SK-N-SH (cell line): ENCODE data around the gene TUFT1. TPM values are rescaled to one million over a fixed set of nuclear protein-coding genes. Genes with fewer than 3 reads are reported as not detected.

ENCODE experiments used
- CTCF ChIA-PET: fragments of 300-600, 350-600 bp; formaldehyde crosslinking; extraction: SDS; loops from one replicate; lab custom pipeline; 2021; lab: Yijun Ruan, JAX
- POLR2A ChIA-PET: fragments of 350-600 bp; sonication (Branson Sonifier 250); formaldehyde crosslinking; extraction: SDS; loops from one replicate; lab custom pipeline; 2020; ENCODE audit warnings: antibody characterized with exemption, inconsistent platforms; lab: Yijun Ruan, JAX
- DNase-seq: peaks from one replicate; pipeline ENCODE4 v3.0.0; 2012
- H2AFZ ChIP-seq: fragments of 200-600 bp; sonication (generic); 2 replicates; pipeline ENCODE4 v1.8.1; 2016; ENCODE audit warnings: antibody characterized with exemption, mild to moderate bottlenecking, low read depth
- H3F3A ChIP-seq: fragments of 200-600 bp; sonication (generic); replicated peaks from 2 replicates; pipeline ENCODE3; 2016; ENCODE audit warnings: antibody characterized with exemption, mild to moderate bottlenecking; ENCODE audit not compliant: insufficient read depth
- H3K27ac ChIP-seq, 2 experiments: fragments of 200-500 bp in 1 of 2; fragments of 200-600 bp in 1 of 2; sonication (Bioruptor generic) in 1 of 2; sonication (generic), shearing (Covaris generic) in 1 of 2; 2 replicates each; pipeline versions ENCODE4 v1.5.1 to v1.6.1; 2014 to 2016; ENCODE audit warnings: low read depth in 2 of 2, inconsistent platforms in 1 of 2, low read length in 1 of 2, mild to moderate bottlenecking in 1 of 2, mixed read lengths in 1 of 2
- H3K27me3 ChIP-seq: fragments of 200-600 bp; sonication (generic), shearing (Covaris generic); 2 replicates; pipeline ENCODE4 v1.6.1; 2016; ENCODE audit warnings: mixed run types; ENCODE audit not compliant: insufficient read depth
- H3K36me3 ChIP-seq, 2 experiments: fragments of 200-500 bp in 1 of 2; fragments of 200-600 bp in 1 of 2; sonication (Bioruptor generic) in 1 of 2; sonication (generic) in 1 of 2; replicated peaks in 1 of 2; 2 replicates each; pipeline versions ENCODE3 to v1.5.1; 2014 to 2016; ENCODE audit warnings: low read length in 1 of 2, mild to moderate bottlenecking in 1 of 2; ENCODE audit not compliant: insufficient read depth in 2 of 2, control insufficient read depth in 1 of 2
- H3K4me1 ChIP-seq, 2 experiments: fragments of 200-500 bp in 1 of 2; fragments of 200-600 bp in 1 of 2; sonication (Bioruptor generic) in 1 of 2; sonication (generic), shearing (Covaris generic) in 1 of 2; 2 replicates each; pipeline versions ENCODE4 v1.5.1 to v1.6.1; 2014 to 2016; ENCODE audit warnings: low read depth in 1 of 2, low read length in 1 of 2, mixed run types in 1 of 2; ENCODE audit not compliant: insufficient read depth in 2 of 2, control insufficient read depth in 1 of 2
- H3K4me2 ChIP-seq: fragments of 200-600 bp; sonication (generic), shearing (Covaris generic); 2 replicates; pipeline ENCODE4 v1.6.1; 2017; ENCODE audit warnings: mixed run types
- H3K4me3 ChIP-seq, 2 experiments: fragments of 200-500 bp in 1 of 2; fragments of 200-600 bp in 1 of 2; sonication (Bioruptor generic) in 1 of 2; sonication (generic), shearing (Covaris generic) in 1 of 2; 2 replicates each; pipeline versions ENCODE4 v1.5.1 to v1.8.1; 2014 to 2016; ENCODE audit warnings: low read depth in 2 of 2, inconsistent platforms in 1 of 2, low read length in 1 of 2, mild to moderate bottlenecking in 1 of 2, mixed read lengths in 1 of 2, moderate library complexity in 1 of 2
- H3K79me2 ChIP-seq: fragments of 200-600 bp; sonication (generic); 2 replicates; pipeline ENCODE4 v1.8.1; 2017; ENCODE audit warnings: mild to moderate bottlenecking; ENCODE audit not compliant: insufficient read depth
- H3K9ac ChIP-seq: fragments of 200-600 bp; sonication (generic); 2 replicates; pipeline ENCODE4 v1.6.1; 2017; ENCODE audit warnings: mixed run types
- H3K9me2 ChIP-seq: fragments of 200-600 bp; sonication (generic); 2 replicates; pipeline ENCODE4 v1.6.1; 2017; ENCODE audit warnings: mixed run types
- H3K9me3 ChIP-seq: fragments of 200-600 bp; sonication (generic); 2 replicates; pipeline ENCODE4 v1.6.1; 2017; ENCODE audit warnings: mixed run types, mild to moderate bottlenecking, moderate library complexity
- H4K20me1 ChIP-seq: fragments of 200-600 bp; sonication (generic); 2 replicates; pipeline ENCODE4 v1.6.1; 2017; ENCODE audit warnings: mild to moderate bottlenecking, mixed run types; ENCODE audit not compliant: insufficient read depth
- CHD2 ChIP-seq: fragments of 150-350 bp; IDR thresholded peaks from 2 replicates; pipeline ENCODE4 v1.6.1; 2018; ENCODE audit warnings: low read length; ENCODE audit not compliant: partially characterized antibody
- EZH2phosphoT487 ChIP-seq: fragments of 200-600 bp; sonication (generic); IDR thresholded peaks from 2 replicates; pipeline ENCODE4 v1.6.1; 2017; ENCODE audit warnings: low read depth, mixed run types, mild to moderate bottlenecking, antibody characterized with exemption, moderate library complexity, borderline replicate concordance
- FOXJ3 ChIP-seq: sonication (generic); formaldehyde crosslinking; IDR thresholded peaks from 2 replicates; pipeline ENCODE4 v1.5.1; 2020; ENCODE audit warnings: mild to moderate bottlenecking, missing genetic modification reagents
- GATA2 ChIP-seq: sonication (generic); formaldehyde crosslinking; IDR thresholded peaks from 2 replicates; pipeline ENCODE4 v1.5.0; 2020; ENCODE audit warnings: mild to moderate bottlenecking, missing genetic modification reagents
- MAX ChIP-seq: IDR thresholded peaks from 2 replicates; pipeline ENCODE4 v1.4.0; 2012; ENCODE audit warnings: low read depth
- MEF2A ChIP-seq: IDR thresholded peaks from 2 replicates; pipeline ENCODE4 v1.4.0; 2012; ENCODE audit warnings: low read depth, borderline replicate concordance
- NFIC ChIP-seq: IDR thresholded peaks from 2 replicates; pipeline ENCODE4 v1.4.0; 2012; ENCODE audit warnings: borderline replicate concordance
- NRF1 ChIP-seq: IDR thresholded peaks from 2 replicates; pipeline ENCODE4 v1.6.1; 2012; ENCODE audit warnings: low read depth, mild to moderate bottlenecking, low read length
- PBX3 ChIP-seq: IDR thresholded peaks from 2 replicates; pipeline ENCODE4; 2012
- POLR2AphosphoS5 ChIP-seq: IDR thresholded peaks from 2 replicates; pipeline ENCODE4 v1.6.1; 2012; ENCODE audit warnings: low read depth, low read length
- RCOR1 ChIP-seq: fragments of 150-350 bp; IDR thresholded peaks from 2 replicates; pipeline ENCODE4 v1.6.1; 2017; ENCODE audit warnings: antibody characterized with exemption, low read length
- RXRA ChIP-seq: IDR thresholded peaks from 2 replicates; pipeline ENCODE4 v1.4.0; 2012; ENCODE audit warnings: low read depth, mild to moderate bottlenecking, borderline replicate concordance
- TCF12 ChIP-seq: IDR thresholded peaks from 2 replicates; pipeline ENCODE4 v1.4.0; 2012
- TEAD4 ChIP-seq: IDR thresholded peaks from 2 replicates; pipeline ENCODE4 v1.4.0; 2012; ENCODE audit warnings: mild to moderate bottlenecking, borderline replicate concordance; ENCODE audit not compliant: insufficient read depth
- USF1 ChIP-seq: IDR thresholded peaks from 2 replicates; pipeline ENCODE4 v1.4.0; 2012; ENCODE audit warnings: low read depth, borderline replicate concordance
- USF2 ChIP-seq: fragments of 150-350 bp; IDR thresholded peaks from 2 replicates; pipeline ENCODE4 v1.6.1; 2017; ENCODE audit warnings: antibody characterized with exemption, low read length, low read depth, borderline replicate concordance
- WGBS: methylation state at CpG from one replicate; pipeline ENCODE4 v1.1.6; 2017; ENCODE audit warnings: low lambda C conversion rate; 5-methylcytosine and 5-hydroxymethylcytosine counted together
- polyA plus RNA-seq, 3 experiments: library from polyadenylated mRNA; depleted of rRNA; stranded (reverse); fragments of >200 nt; gene quantifications; 2 replicates each; pipeline ENCODE4 v1.2.3, GENCODE V29; 2012
- TF ChIP-seq, protein P1 (sequence below): fragments of 150-350 bp; IDR thresholded peaks from 2 replicates; pipeline ENCODE4 v1.6.1; 2016; ENCODE audit warnings: mild to moderate bottlenecking, low read depth, low read length

Gene TUFT1
- polyA plus RNA-seq, 1 of the 3 experiments (the other 2 are of a cell fraction), result 20.6 TPM

GRCh38 chr1:151502035-151502700, 37.9 kb upstream of the TUFT1 start (continued):
- TF ChIP-seq USF1 (no peak), TEAD4 (no peak), NFIC (no peak), RXRA (no peak)

DNA sequence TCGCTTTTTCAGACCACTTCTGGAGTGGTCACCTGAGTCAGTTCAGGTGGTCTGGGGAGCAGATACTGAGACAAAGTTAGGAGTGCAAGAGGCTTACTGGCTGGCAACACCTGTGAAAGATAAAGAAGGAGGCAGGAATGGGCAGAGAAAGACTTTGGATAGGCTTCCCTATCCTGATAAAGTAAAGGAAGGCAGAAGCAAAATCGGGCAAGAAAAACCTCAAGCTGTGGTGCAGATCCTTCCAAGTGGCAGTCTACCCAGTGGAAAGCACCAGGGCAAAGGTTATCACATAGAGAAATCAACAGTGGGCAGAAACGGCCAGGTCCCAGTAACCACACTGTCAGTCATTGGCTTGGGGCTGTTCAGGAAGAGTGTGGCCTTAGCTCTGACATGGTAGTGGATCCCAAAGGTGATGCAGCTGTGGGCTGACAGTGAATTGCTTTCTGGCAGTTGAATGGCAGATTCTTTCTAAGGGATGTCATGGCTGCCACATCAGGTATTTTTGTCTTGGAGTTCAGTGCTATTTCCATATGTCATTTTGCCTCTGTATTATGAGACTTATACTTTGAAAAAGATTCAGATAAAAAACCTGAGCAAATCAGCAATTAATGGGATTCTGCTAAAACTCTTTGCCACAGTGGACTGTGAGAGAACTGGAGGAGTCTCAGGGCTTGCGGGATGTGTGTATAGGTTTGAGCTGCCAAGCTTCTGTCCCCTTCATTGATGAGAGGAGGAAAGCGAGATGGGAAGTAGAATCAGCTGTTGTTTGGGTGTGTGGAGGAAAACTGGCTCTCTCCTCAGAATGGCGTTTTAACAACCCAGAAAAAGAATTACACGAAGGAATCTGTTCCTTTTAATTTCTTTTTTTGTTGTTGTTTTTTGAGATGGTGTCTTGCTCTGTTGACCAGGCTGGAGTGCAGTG, 37.0 kb upstream of the TUFT1 start:
- Histone ChIP-seq H3K4me2 (no peak overlapping the region), H3K27ac (no peak overlapping the region), H3K9ac (no peak overlapping the region), H3K9me2 (no peaks in the 10 kb centered on the region), H3F3A (no peaks in the 10 kb centered on the region), H3K27me3 (no peaks in the 10 kb centered on the region; the same call in 1 of the 2 replicates), H2AFZ (no peak overlapping the region), H4K20me1 (no peaks in the 10 kb centered on the region), H3K4me1 (no peaks in the 10 kb centered on the region), H3K4me3 (no peak overlapping the region), H3K79me2 (no peaks in the 10 kb centered on the region), H3K9me3 (no peaks in the 10 kb centered on the region), H3K36me3 (no peaks in the 10 kb centered on the region)
- ChIA-PET POLR2A (no interaction called here), CTCF (interaction anchor here (1.0 kb wide), 1 partner anchor 59 kb away, joined by 3 read pairs; no protein-coding TSS in a partner anchor)
- DNase-seq, result no peak
- no peak for TF ChIP-seq NRF1
- TF ChIP-seq RCOR1, result no peak
- no peak for TF ChIP-seq EZH2phosphoT487
- no peak for TF ChIP-seq MAX
- no peak for TF ChIP-seq USF2
- WGBS, result 71% methylated on average over 7 of the region's 7 CpGs

GRCh38 chr1:151504252-151504651, 35.9 kb upstream of the TUFT1 start:
- ChIA-PET CTCF (no interaction called here), POLR2A (no interaction called here)
- TF ChIP-seq GATA2, result no peak
- no peak for TF ChIP-seq USF1
- TF ChIP-seq POLR2AphosphoS5, result no peak
- no peak for TF ChIP-seq RXRA
- no peak for TF ChIP-seq MEF2A
- no peak for TF ChIP-seq PBX3
- no peak for TF ChIP-seq CHD2
- no peak for TF ChIP-seq MAX
- TF ChIP-seq, protein P1, sequence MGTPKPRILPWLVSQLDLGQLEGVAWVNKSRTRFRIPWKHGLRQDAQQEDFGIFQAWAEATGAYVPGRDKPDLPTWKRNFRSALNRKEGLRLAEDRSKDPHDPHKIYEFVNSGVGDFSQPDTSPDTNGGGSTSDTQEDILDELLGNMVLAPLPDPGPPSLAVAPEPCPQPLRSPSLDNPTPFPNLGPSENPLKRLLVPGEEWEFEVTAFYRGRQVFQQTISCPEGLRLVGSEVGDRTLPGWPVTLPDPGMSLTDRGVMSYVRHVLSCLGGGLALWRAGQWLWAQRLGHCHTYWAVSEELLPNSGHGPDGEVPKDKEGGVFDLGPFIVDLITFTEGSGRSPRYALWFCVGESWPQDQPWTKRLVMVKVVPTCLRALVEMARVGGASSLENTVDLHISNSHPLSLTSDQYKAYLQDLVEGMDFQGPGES, result no peak
- TF ChIP-seq NFIC, result no peak
- TF ChIP-seq EZH2phosphoT487, result no peak
- no peak for TF ChIP-seq FOXJ3 (CRISPR knock-in tag)
- no peak for TF ChIP-seq TCF12

More at GRCh38 chr1:151504252-151504651, 35.9 kb upstream of the TUFT1 start:
- H3F3A ChIP-seq, result no peaks in the 10 kb centered on the region
- H3K9me2 ChIP-seq, result no peaks in the 10 kb centered on the region
- no peak overlapping the region for H3K27ac ChIP-seq
- no peaks in the 10 kb centered on the region for H3K9me3 ChIP-seq
- no peak overlapping the region for H2AFZ ChIP-seq
- no peaks in the 10 kb centered on the region for H3K4me1 ChIP-seq
- H4K20me1 ChIP-seq, result no peaks in the 10 kb centered on the region
- no peaks in the 10 kb centered on the region for H3K79me2 ChIP-seq
- H3K4me3 ChIP-seq, result no peak overlapping the region
- DNase-seq, result no peak
- H3K4me2 ChIP-seq, result no peak overlapping the region
- peaks cover under 1% of the 10 kb centered on the region; the same call in 1 of the 2 replicates for H3K27me3 ChIP-seq
- H3K36me3 ChIP-seq, result no peaks in the 10 kb centered on the region
- H3K9ac ChIP-seq, result no peak overlapping the region
- WGBS, result 54% methylated on average over 3 of the region's 3 CpGs
